Osteoblast (primary cell): ENCODE data around the gene YIPF1. TPM values are rescaled to one million over a fixed set of nuclear protein-coding genes. Genes with fewer than 3 reads are reported as not detected.
A peak's percentile ranks its signal among the peaks of the same experiment; 100 is the strongest.
"Not testable (repeated sequence)": the region's sequence is repeated elsewhere in the genome, so short reads cannot be mapped to it uniquely, and the experiment has no call there.

Experiments
- DNase-seq: peaks from one replicate; pipeline ENCODE4 v3.0.0; 2011; ENCODE audit warnings: low spot score, mixed read lengths; ENCODE audit not compliant: insufficient read length; ENCODE audit errors: missing footprints
- H2AFZ ChIP-seq: 2 replicates; pipeline ENCODE4 v1.6.0; 2011; ENCODE audit warnings: mild to moderate bottlenecking, low read length
- H3K27ac ChIP-seq: 2 replicates; pipeline ENCODE4 v1.5.1; 2011; ENCODE audit warnings: mild to moderate bottlenecking, low read depth, low read length, moderate library complexity
- H3K27me3 ChIP-seq: 2 replicates; pipeline ENCODE4 v1.6.0; 2012; ENCODE audit warnings: mild to moderate bottlenecking, control low read depth, inconsistent platforms, low read length, moderate library complexity; ENCODE audit not compliant: insufficient read depth
- H3K36me3 ChIP-seq: 2 replicates; pipeline ENCODE4 v1.5.1; 2011; ENCODE audit warnings: mild to moderate bottlenecking, low read length, control low read depth, moderate library complexity; ENCODE audit not compliant: insufficient read depth
- H3K4me1 ChIP-seq: 2 replicates; pipeline ENCODE4 v1.5.1; 2011; ENCODE audit warnings: mild to moderate bottlenecking, low read length, control low read depth, moderate library complexity; ENCODE audit not compliant: insufficient read depth
- H3K4me2 ChIP-seq: 2 replicates; pipeline ENCODE4 v1.6.0; 2011; ENCODE audit warnings: mild to moderate bottlenecking, low read length; ENCODE audit not compliant: insufficient read depth
- H3K4me3 ChIP-seq: fragments of 200-600 bp; sonication (generic); 3 replicates; pipeline ENCODE4 v1.5.1; 2012; ENCODE audit warnings: mild to moderate bottlenecking, low read length, inconsistent platforms; ENCODE audit not compliant: insufficient read depth
- H3K79me2 ChIP-seq: 2 replicates; pipeline ENCODE4 v1.6.0; 2012; ENCODE audit warnings: mild to moderate bottlenecking, low read length, control low read depth, inconsistent platforms; ENCODE audit not compliant: insufficient read depth
- H3K9me3 ChIP-seq: 2 replicates; pipeline ENCODE4 v1.5.1; 2011; ENCODE audit warnings: low read depth, low read length, control low read depth
- H4K20me1 ChIP-seq: 2 replicates; pipeline ENCODE4 v1.6.0; 2012; ENCODE audit warnings: mild to moderate bottlenecking, low read length, control low read depth; ENCODE audit not compliant: insufficient read depth
- CTCF ChIP-seq: IDR thresholded peaks from 2 replicates; pipeline ENCODE4 v1.5.1; 2011; ENCODE audit warnings: mild to moderate bottlenecking, low read depth, low read length, moderate library complexity; ENCODE audit errors: extremely low read depth
- total RNA-seq: library from RNA; depleted of rRNA; stranded (reverse); fragments of >200 nt; gene quantifications from 2 replicates; pipeline ENCODE4 v1.2.3, GENCODE V29; 2012

Gene YIPF1
- total RNA-seq, 1 donor: 23.2 TPM

- H2AFZ ChIP-seq: no peak overlapping the region
- no peak overlapping the region for H3K4me2 ChIP-seq
- H3K9me3 ChIP-seq: no peaks in the 10 kb centered on the region
- no peak overlapping the region for H3K27ac ChIP-seq
- H3K4me1 ChIP-seq: peaks cover 20% of the 10 kb centered on the region
- H4K20me1 ChIP-seq: no peaks in the 10 kb centered on the region
- no peaks in the 10 kb centered on the region for H3K27me3 ChIP-seq
- DNase-seq: peak; percentile 29
- no peak for TF ChIP-seq CTCF
- H3K4me3 ChIP-seq: no peak overlapping the region
- peaks cover 5% of the 10 kb centered on the region for H3K79me2 ChIP-seq
- peaks cover 7% of the 10 kb centered on the region for H3K36me3 ChIP-seq
Observed at GRCh38 chr1:53891678-53892077, 2.1 kb upstream of the YIPF1 start.

GRCh38 chr1:53891018-53891417, 1.4 kb upstream of the YIPF1 start:
- H3K27ac ChIP-seq: no peak overlapping the region
- no peak for TF ChIP-seq CTCF
- H3K4me1 ChIP-seq: peaks cover 13% of the 10 kb centered on the region
- DNase-seq: no peak
- H3K79me2 ChIP-seq: peaks cover 5% of the 10 kb centered on the region
- H3K9me3 ChIP-seq: no peaks in the 10 kb centered on the region
- H3K36me3 ChIP-seq: peaks cover 9% of the 10 kb centered on the region
- no peak overlapping the region for H3K4me3 ChIP-seq
- no peaks in the 10 kb centered on the region for H3K27me3 ChIP-seq
- no peaks in the 10 kb centered on the region for H4K20me1 ChIP-seq
- no peak overlapping the region for H3K4me2 ChIP-seq
- H2AFZ ChIP-seq: no peak overlapping the region

GRCh38 chr1:53890522-53890941, 935 bp upstream of the YIPF1 start:
- Histone ChIP-seq H3K4me1 (peaks cover 13% of the 10 kb centered on the region), H3K4me3 (peak overlapping the region; percentile 92)
- TF ChIP-seq CTCF: no peak

GRCh38 chr1:53888681-53889080, 916 bp downstream of the YIPF1 start:
- Histone ChIP-seq H3K79me2 (peaks cover 5% of the 10 kb centered on the region), H3K4me2 (peak overlapping the region; percentile 81), H3K36me3 (peaks cover 9% of the 10 kb centered on the region), H3K27me3 (no peaks in the 10 kb centered on the region), H3K27ac (no peak overlapping the region), H3K9me3 (no peaks in the 10 kb centered on the region), H3K4me1 (peaks cover 13% of the 10 kb centered on the region), H4K20me1 (no peaks in the 10 kb centered on the region), H3K4me3 (peak overlapping the region; percentile 92), H2AFZ (no peak overlapping the region)
- DNase-seq: no peak
- no peak for TF ChIP-seq CTCF

More at GRCh38 chr1:53890522-53890941, 935 bp upstream of the YIPF1 start:
- peak overlapping the region; percentile 92 for H3K27ac ChIP-seq
- peak overlapping the region; percentile 72 for H2AFZ ChIP-seq
- peaks cover 9% of the 10 kb centered on the region for H3K36me3 ChIP-seq
- H4K20me1 ChIP-seq: no peaks in the 10 kb centered on the region
- no peaks in the 10 kb centered on the region for H3K27me3 ChIP-seq
- peak overlapping the region; percentile 81 for H3K4me2 ChIP-seq
- peaks cover 5% of the 10 kb centered on the region for H3K79me2 ChIP-seq
- DNase-seq: peak; percentile 53
- H3K9me3 ChIP-seq: no peaks in the 10 kb centered on the region

- not testable (repeated sequence) for H3K4me1 ChIP-seq, H3K4me2 ChIP-seq, DNase-seq, H3K27ac ChIP-seq, H3K9me3 ChIP-seq, H3K4me3 ChIP-seq, H3K27me3 ChIP-seq, H4K20me1 ChIP-seq, H3K79me2 ChIP-seq, H2AFZ ChIP-seq
- peaks cover 22% of the 10 kb centered on the region for H3K36me3 ChIP-seq
Observed at GRCh38 chr1:53883600-53883999, 6.0 kb downstream of the YIPF1 start.

DNA sequence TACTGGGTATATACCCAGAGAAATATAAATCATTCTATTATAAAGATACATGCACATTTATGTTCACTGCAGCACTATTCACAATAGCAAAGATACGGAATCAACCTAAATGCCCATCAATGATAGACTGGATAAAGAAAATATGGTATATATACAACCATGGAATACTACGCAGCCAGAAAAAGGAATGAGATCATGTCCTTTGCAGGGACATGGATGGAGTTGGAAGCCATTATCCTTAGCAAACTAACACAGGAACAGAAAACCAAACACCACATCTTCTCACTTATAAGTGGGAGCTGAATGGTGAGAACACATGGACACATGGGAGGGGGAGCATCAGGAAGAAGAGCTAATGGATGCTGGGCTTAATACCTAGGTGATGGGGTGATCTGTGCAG, 7.7 kb downstream of the YIPF1 start:
- H3K9me3 ChIP-seq, DNase-seq, H3K27me3 ChIP-seq, H3K4me3 ChIP-seq, H3K4me1 ChIP-seq, H3K27ac ChIP-seq, H2AFZ ChIP-seq, H3K4me2 ChIP-seq, H4K20me1 ChIP-seq, H3K79me2 ChIP-seq: not testable (repeated sequence)
- H3K36me3 ChIP-seq: peaks cover 20% of the 10 kb centered on the region
